Fibroblast of pulmonary artery (primary cell): ENCODE data around the gene LAMA4.

ENCODE experiments used
- DNase-seq: peaks from one replicate; pipeline ENCODE4 v3.0.0-alpha.2; 2010; ENCODE audit warnings: low read depth
- H3K4me3 ChIP-seq: replicated peaks from 2 replicates; pipeline ENCODE4 v1.5.1; 2011; ENCODE audit warnings: low read depth, mild to moderate bottlenecking, control low read depth, low read length, moderate library complexity
- TF ChIP-seq, protein P1 (sequence below): IDR thresholded peaks from 2 replicates; pipeline ENCODE4 v1.5.1; 2011; ENCODE audit warnings: mild to moderate bottlenecking, control low read depth, low read length, inconsistent platforms; ENCODE audit errors: missing control alignments

Gene LAMA4

DNA sequence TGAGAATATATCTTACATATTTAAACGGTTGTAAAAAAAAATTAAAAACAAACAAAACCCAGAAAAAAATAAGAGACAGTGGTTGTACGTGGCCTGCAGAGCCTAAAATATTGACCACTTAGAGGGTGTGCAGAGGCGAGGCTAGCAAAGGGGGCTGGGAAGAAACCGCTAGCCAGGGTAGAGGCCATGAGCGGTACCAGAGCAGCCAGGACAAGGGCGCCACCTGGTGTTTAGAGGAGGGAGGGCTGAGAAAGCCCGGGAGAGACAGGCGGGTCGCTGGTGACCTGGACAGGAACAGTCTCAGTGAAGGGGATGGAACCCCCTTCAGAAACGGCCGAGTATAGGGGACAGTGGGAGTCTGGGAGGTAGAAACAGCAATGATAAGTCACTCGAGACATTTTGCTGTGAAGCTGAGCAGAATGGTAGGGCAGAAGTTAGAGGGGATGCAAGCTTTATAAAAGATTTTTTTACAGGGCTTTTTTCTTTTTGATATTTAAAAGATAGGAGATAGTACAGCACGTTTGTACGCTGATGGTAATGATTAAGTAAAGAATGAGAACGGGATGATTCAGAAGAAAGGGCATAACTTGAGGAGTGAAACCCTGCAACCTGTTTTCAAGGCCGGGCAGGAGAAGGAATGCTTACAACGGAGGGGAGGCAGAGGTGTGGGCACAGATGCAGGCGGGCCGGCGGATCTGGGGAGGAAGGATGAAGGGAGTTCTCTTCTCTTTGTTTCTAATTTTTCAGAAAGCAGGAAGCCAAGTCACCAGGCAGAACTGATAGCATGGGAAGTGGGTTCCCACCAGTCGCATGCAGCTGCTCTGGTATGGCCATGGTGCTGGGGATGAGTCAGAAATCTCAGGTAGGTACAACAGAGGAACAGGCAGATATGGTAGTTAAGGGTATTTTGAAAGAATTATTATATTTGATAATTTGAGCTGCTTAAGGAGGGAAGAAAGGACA is 90.8 kb downstream of the LAMA4 start:
- peak; percentile 56 for DNase-seq
- TF ChIP-seq, protein P1, sequence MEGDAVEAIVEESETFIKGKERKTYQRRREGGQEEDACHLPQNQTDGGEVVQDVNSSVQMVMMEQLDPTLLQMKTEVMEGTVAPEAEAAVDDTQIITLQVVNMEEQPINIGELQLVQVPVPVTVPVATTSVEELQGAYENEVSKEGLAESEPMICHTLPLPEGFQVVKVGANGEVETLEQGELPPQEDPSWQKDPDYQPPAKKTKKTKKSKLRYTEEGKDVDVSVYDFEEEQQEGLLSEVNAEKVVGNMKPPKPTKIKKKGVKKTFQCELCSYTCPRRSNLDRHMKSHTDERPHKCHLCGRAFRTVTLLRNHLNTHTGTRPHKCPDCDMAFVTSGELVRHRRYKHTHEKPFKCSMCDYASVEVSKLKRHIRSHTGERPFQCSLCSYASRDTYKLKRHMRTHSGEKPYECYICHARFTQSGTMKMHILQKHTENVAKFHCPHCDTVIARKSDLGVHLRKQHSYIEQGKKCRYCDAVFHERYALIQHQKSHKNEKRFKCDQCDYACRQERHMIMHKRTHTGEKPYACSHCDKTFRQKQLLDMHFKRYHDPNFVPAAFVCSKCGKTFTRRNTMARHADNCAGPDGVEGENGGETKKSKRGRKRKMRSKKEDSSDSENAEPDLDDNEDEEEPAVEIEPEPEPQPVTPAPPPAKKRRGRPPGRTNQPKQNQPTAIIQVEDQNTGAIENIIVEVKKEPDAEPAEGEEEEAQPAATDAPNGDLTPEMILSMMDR = peak; percentile 91
- no peak overlapping the region for H3K4me3 ChIP-seq

- DNase-seq = no peak
- TF ChIP-seq, protein P1 = no peak
- no peak overlapping the region for H3K4me3 ChIP-seq
These were observed 93.6 kb downstream of the LAMA4 start for GRCh38 chr6:112160745-112161144.

DNA sequence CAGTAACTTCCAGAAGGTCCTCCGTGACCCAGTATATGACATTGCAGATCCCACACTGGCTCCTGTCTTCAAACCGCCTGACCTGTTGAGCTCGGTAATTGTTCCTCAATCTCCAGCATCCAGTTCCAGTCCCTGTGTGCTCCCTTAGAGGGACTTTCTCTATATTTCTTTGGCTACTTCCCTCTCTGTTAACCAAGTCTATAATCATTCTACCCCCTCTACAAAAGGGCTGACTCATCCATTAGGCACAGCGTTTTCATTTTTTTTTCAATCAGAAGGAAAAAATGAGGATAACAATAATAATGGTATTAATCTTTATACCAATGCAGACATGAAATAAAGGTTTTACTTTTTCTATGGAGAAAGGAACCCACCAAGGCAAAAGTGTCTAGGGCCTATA is 97.7 kb downstream of the LAMA4 start:
- TF ChIP-seq, protein P1 = no peak
- H3K4me3 ChIP-seq = no peak overlapping the region
- peak; percentile 17 for DNase-seq

GRCh38 chr6:112155886-112156285 is 98.5 kb downstream of the LAMA4 start:
- TF ChIP-seq, protein P1 = no peak
- no peak overlapping the region for H3K4me3 ChIP-seq
- DNase-seq = peak; percentile 68

DNA sequence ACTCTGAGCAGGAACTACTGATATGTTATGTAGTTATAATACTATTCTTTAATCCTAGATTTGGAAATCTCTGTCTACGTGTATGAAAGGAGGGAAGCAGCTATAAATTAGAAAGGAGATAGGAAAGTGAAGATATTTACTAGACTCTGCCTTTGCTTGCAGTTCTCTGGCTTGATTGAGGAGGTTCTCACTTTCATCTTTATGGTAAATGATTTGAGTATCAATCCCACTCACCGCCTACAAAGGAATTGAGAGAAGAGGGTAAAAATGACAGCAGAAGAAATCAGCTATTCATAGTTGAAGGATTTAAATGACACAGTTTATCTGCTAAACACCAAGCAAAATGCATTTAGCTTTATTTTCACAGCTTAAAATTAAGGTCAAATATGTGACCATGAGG is 99.7 kb downstream of the LAMA4 start:
- no peak for DNase-seq
- TF ChIP-seq, protein P1 = no peak
- H3K4me3 ChIP-seq = no peak overlapping the region

GRCh38 chr6:112153926-112154607 is 100.3 kb downstream of the LAMA4 start:
- peak; percentile 92 for DNase-seq
- TF ChIP-seq, protein P1 = no peak
- no peak overlapping the region for H3K4me3 ChIP-seq
